HepG2 (cell line): ENCODE data around the gene PHRF1. TPM values are rescaled to one million over a fixed set of nuclear protein-coding genes. Genes with fewer than 3 reads are reported as not detected.

Experiments
- DBP ChIP-seq: sonication (generic); formaldehyde crosslinking; IDR thresholded peaks from 2 replicates; pipeline ENCODE4 v1.4.0; 2020; ENCODE audit warnings: missing genetic modification reagents; ENCODE audit errors: not compliant biosample characterization
- HIC2 ChIP-seq: sonication (generic); formaldehyde crosslinking; IDR thresholded peaks from 2 replicates; pipeline ENCODE4 v1.9.0; 2022; ENCODE audit warnings: low read depth, missing genetic modification reagents
- HOXA3 ChIP-seq: sonication (generic); formaldehyde crosslinking; IDR thresholded peaks from 2 replicates; pipeline ENCODE4 v1.5.0; 2020; ENCODE audit warnings: missing genetic modification reagents
- KMT2A ChIP-seq: sonication (generic); formaldehyde crosslinking; IDR thresholded peaks from 2 replicates; pipeline ENCODE4 v1.4.0; 2020; ENCODE audit warnings: missing genetic modification reagents
- MAF1 ChIP-seq: sonication (generic); formaldehyde crosslinking; IDR thresholded peaks from 2 replicates; pipeline ENCODE4 v1.5.0; 2020; ENCODE audit warnings: missing genetic modification reagents, borderline replicate concordance
- MXI1 ChIP-seq: IDR thresholded peaks from 3 replicates; pipeline ENCODE4 v1.6.1; 2012; ENCODE audit warnings: low read depth, low read length, inconsistent platforms, borderline replicate concordance
- MYPOP ChIP-seq: sonication (generic); formaldehyde crosslinking; IDR thresholded peaks from 2 replicates; pipeline ENCODE4 v1.8.1; 2023; ENCODE audit warnings: mild to moderate bottlenecking, moderate library complexity, missing genetic modification reagents
- PHF21A ChIP-seq: sonication (generic); formaldehyde crosslinking; IDR thresholded peaks from 2 replicates; pipeline ENCODE4 v1.5.0; 2020; ENCODE audit warnings: mild to moderate bottlenecking, missing genetic modification reagents
- PPARG ChIP-seq: conservative IDR thresholded peaks from 2 replicates; pipeline ENCODE4 v1.6.1; 2016; ENCODE audit warnings: missing biosample characterization, missing genetic modification reagents
- RERE ChIP-seq: IDR thresholded peaks from 2 replicates; pipeline ENCODE4 v1.6.1; 2016; ENCODE audit warnings: low read depth, missing genetic modification reagents, missing compliant biosample characterization
- SKIL ChIP-seq: sonication (generic); formaldehyde crosslinking; IDR thresholded peaks from 2 replicates; pipeline ENCODE4 v1.8.0; 2022; ENCODE audit warnings: missing genetic modification reagents, mild to moderate bottlenecking, moderate library complexity, borderline replicate concordance
- SMARCC2 ChIP-seq: fragments of 450-650 bp; IDR thresholded peaks from 2 replicates; pipeline ENCODE4 v1.6.1; 2017; ENCODE audit warnings: antibody characterized with exemption, mild to moderate bottlenecking
- SNAI1 ChIP-seq: sonication (generic); formaldehyde crosslinking; IDR thresholded peaks from 2 replicates; pipeline ENCODE4 v1.5.0; 2020; ENCODE audit warnings: mild to moderate bottlenecking, missing genetic modification reagents, borderline replicate concordance
- SP4 ChIP-seq: sonication (generic); formaldehyde crosslinking; IDR thresholded peaks from 2 replicates; pipeline ENCODE4 v1.8.1; 2023; ENCODE audit warnings: mild to moderate bottlenecking, missing genetic modification reagents
- U2AF1 ChIP-seq: fragments of 200-400 bp; formaldehyde crosslinking; optimal IDR thresholded peaks from 2 replicates; pipeline ENCODE3; 2017; ENCODE audit warnings: mild to moderate bottlenecking, low read depth, low read length
- ZNF451 ChIP-seq: sonication (generic); formaldehyde crosslinking; IDR thresholded peaks from 2 replicates; pipeline ENCODE4 v1.5.0; 2020; ENCODE audit warnings: mild to moderate bottlenecking, missing genetic modification reagents
- ZNF543 ChIP-seq: sonication (generic); formaldehyde crosslinking; IDR thresholded peaks from 2 replicates; pipeline ENCODE4 v1.4.0; 2020; ENCODE audit warnings: mild to moderate bottlenecking, missing genetic modification reagents
- ZNF670 ChIP-seq: sonication (generic); formaldehyde crosslinking; IDR thresholded peaks from 2 replicates; pipeline ENCODE4 v1.8.0; 2022; ENCODE audit warnings: mild to moderate bottlenecking, missing genetic modification reagents, borderline replicate concordance
- polyA plus RNA-seq, 8 experiments: library from polyadenylated mRNA; depleted of rRNA in 3 of 8; stranded (reverse) in 7 of 8; unstranded in 1 of 8; fragments of >200 nt; fragmentation: Illumina TruSeq in 4 of 8; extraction: Trizol in 4 of 8; gene quantifications; 2 replicates each; pipeline versions ENCODE4 v1.2.1 to v1.2.3, GENCODE V29; 2011 to 2016; ENCODE audit warnings: low read depth in 4 of 8, missing spikeins in 1 of 8, mixed read lengths in 1 of 8; ENCODE audit not compliant: insufficient read depth in 1 of 8
- total RNA-seq, 5 experiments: library from RNA; depleted of rRNA; stranded (reverse); fragments of >200 nt; fragmentation: Illumina TruSeq; extraction: Trizol; gene quantifications; 2 replicates each; pipeline ENCODE4 v1.2.3, GENCODE V29; 2016; ENCODE audit warnings: low read depth in 1 of 5

PHRF1 gene
- total and polyA plus RNA-seq, 2 of the 13 experiments (the other 11 are each of a cell fraction or from before 2014, with no cell fraction given) = 8.2 to 16.7 TPM

- TF ChIP-seq RERE (CRISPR knock-in tag) (no peak), ZNF451 (CRISPR knock-in tag) (no peak), SNAI1 (CRISPR knock-in tag) (no peak), MXI1 (peak; percentile 96), HOXA3 (peak; percentile 90), DBP (CRISPR knock-in tag) (no peak), U2AF1 (no peak), HIC2 (0 out of 2 replicates have a peak, but pooled peaks have one; percentile 52), PPARG (no peak), MAF1 (CRISPR knock-in tag) (no peak), KMT2A (CRISPR knock-in tag) (0 out of 2 replicates have a peak, but pooled peaks have one; percentile 38), PHF21A (CRISPR knock-in tag) (0 out of 2 replicates have a peak, but pooled peaks have one; percentile 19), SKIL (CRISPR knock-in tag) (0 out of 2 replicates have a peak, but pooled peaks have one; percentile 23), SP4 (CRISPR knock-in tag) (no peak), ZNF670 (CRISPR knock-in tag) (no peak), ZNF543 (CRISPR knock-in tag) (no peak), MYPOP (CRISPR knock-in tag) (no peak), SMARCC2 (no peak)
Measured at GRCh38 chr11:536841-537621, 39.2 kb upstream of the PHRF1 start, which contains the start of gene LRRC56 (continued).
